Measurements from ENCODE around the gene CAPN10.

The CAPN10 gene

DNA sequence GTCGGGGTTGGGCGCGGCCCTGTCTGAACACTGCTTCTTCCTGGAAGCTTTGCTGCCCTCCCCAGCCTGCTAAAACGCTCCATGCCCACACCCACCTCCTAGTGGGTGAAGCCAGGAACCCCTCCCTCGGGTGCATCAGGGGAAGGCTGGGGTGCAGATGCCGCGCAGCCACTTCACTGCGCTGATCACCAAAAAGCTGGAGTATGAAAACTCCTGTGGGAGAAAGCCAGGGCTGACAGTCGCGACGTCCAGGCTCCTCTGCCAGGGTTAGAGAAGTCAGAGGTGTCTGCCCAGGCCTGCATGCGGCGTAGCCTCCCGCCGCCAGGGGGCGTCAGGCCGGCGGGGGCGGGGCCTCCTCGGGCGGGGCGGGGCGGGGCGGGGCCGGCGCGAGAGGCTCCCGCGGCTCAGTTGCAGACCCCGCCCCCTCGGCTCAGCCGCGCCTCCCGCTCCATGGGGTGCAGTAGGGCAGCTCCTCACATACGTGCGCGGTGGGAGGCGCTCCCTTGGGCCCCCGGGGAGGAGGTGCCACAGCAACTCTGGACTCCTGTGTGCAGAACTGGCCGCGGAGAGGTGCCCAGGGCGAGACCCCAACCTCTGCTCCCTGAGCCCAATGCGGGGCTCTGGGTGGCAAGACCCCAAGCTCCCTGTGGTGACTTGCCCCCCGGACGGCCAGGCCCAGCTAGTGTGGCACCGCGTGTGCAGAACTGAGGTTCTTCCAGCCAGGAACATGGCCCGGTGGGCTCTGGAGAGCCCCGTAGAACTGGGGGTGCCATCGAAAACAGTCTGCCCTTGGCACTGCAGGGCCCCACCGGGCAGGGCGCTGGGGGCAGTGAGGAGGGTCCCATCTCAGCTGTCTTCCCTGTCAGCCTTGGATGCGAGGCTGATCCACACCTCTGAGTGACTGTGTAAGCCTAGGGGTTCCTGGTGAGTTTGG is 20.1 kb upstream of the CAPN10 start:
- in situ Hi-C loops (cut with HindIII; ENCODE audit: low pct_ligation_motif_present, low sequenced_read_pairs), result no loop called here
- TF ChIP-seq, protein P1, sequence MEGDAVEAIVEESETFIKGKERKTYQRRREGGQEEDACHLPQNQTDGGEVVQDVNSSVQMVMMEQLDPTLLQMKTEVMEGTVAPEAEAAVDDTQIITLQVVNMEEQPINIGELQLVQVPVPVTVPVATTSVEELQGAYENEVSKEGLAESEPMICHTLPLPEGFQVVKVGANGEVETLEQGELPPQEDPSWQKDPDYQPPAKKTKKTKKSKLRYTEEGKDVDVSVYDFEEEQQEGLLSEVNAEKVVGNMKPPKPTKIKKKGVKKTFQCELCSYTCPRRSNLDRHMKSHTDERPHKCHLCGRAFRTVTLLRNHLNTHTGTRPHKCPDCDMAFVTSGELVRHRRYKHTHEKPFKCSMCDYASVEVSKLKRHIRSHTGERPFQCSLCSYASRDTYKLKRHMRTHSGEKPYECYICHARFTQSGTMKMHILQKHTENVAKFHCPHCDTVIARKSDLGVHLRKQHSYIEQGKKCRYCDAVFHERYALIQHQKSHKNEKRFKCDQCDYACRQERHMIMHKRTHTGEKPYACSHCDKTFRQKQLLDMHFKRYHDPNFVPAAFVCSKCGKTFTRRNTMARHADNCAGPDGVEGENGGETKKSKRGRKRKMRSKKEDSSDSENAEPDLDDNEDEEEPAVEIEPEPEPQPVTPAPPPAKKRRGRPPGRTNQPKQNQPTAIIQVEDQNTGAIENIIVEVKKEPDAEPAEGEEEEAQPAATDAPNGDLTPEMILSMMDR (IDR thresholded peaks at IDR 0.05; ENCODE audit: low read depth, low read length, missing control alignments), result peak; percentile 73
- Histone ChIP-seq H3K27ac (peak overlapping the region; percentile 75), H3K4me3 (ENCODE audit: low read depth, low read length) (peak overlapping the region; percentile 40), H3K36me3 (replicated peaks) (no peaks in the 10 kb centered on the region), H3K27me3 (replicated peaks) (no peaks in the 10 kb centered on the region)
- DNase-seq, result peak; percentile 69

DNA sequence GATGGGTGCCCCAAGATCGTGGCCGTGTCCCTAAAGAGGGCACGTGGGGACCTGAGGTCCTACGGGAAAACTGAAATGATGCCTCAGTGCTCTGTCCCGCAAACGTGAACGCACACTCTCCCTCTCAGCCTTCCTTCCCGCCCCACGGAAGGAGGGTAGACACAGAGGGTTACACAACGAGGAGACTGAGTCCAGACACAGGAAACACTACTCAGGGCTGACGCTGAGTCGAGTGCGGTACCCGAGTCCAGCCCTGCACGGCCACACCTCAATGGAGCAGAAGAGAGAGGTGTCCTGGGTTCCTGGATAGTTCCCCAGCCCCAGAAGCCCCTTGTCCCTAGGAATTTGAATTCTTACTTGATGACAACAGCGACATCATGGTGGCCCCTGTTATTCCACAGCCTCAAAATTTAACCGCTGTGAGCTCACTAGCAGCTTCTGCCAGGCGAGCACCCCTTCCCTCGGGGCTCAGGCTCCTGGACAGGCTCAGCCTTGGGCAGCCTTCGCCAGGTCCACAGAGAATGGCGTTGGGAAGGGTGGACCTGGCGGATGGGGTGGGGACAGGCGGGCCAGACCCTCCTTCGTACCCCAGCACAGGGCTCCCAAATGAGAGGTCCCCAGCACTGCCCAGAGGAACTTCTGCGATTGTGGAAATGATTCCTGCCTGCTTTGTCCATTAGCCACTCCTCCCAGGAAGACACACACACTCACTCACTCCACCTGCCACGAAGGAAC is 19.2 kb upstream of the CAPN10 start:
- DNase-seq, result no peak
- H3K27ac ChIP-seq, result no peak overlapping the region
- H3K27me3 ChIP-seq (replicated peaks), result no peaks in the 10 kb centered on the region
- H3K36me3 ChIP-seq (replicated peaks), result no peaks in the 10 kb centered on the region
- H3K4me3 ChIP-seq (ENCODE audit: low read depth, low read length), result peak overlapping the region; percentile 63
- in situ Hi-C loops (cut with HindIII; ENCODE audit: low pct_ligation_motif_present, low sequenced_read_pairs), result no loop called here
- TF ChIP-seq, protein P1 (IDR thresholded peaks at IDR 0.05; ENCODE audit: low read depth, low read length, missing control alignments), result no peak

DNA sequence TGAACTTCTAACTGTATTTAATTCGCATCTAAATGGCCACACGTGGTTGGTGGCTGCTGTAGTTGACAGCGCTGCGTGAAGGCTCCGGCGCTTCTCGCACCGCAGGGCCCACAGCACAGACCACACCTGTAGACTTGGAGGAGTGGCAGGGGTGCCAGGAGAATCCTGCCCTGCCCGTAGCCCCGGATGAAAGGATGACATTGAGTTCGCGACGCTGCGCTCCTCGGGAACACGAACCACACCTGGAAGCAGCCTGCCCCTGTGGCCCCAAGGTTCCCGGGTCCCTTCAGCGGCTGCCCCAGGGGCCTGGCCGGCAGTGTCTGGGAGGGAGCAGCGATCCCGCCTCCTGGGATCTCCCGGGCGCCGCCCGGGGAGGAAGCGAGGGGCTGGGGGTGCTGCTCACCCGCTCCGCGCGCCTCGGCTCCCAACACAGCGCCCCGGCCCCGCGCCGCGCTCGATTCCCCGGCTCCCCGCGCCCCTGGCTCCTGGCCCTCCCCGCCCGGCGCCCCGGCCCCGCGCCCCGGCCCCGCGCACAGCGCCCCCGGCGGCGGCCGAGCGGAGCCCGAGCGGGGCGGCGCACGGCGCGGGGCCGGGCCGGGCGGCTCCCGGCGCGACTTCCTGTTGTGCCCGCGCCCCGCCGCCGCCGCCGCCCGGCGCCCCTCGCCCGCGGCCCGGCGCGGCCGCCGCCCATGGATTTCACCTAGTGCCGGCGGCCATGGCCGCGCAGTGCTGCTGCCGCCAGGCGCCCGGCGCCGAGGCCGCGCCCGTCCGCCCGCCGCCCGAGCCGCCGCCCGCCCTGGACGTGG is 18.5 kb upstream of the CAPN10 start, which contains the start of gene RNPEPL1:
Gene RNPEPL1 (plus strand): TSS at position 613 of the 806 bp plus-strand sequence. CDS start 103 bp downstream, at position 716.
- H3K27ac ChIP-seq, result peak within 1 kb of the TSS; percentile 40
- no peak for DNase-seq
- no peaks in the 10 kb centered on the region for H3K27me3 ChIP-seq (replicated peaks)
- H3K4me3 ChIP-seq (ENCODE audit: low read depth, low read length), result peak within 1 kb of the TSS; percentile 63
- H3K36me3 ChIP-seq (replicated peaks), result no peaks in the 10 kb centered on the region
- TF ChIP-seq, protein P1 (IDR thresholded peaks at IDR 0.05; ENCODE audit: low read depth, low read length, missing control alignments), result no peak
- in situ Hi-C loops (cut with HindIII; ENCODE audit: low pct_ligation_motif_present, low sequenced_read_pairs), result no loop called here

DNA sequence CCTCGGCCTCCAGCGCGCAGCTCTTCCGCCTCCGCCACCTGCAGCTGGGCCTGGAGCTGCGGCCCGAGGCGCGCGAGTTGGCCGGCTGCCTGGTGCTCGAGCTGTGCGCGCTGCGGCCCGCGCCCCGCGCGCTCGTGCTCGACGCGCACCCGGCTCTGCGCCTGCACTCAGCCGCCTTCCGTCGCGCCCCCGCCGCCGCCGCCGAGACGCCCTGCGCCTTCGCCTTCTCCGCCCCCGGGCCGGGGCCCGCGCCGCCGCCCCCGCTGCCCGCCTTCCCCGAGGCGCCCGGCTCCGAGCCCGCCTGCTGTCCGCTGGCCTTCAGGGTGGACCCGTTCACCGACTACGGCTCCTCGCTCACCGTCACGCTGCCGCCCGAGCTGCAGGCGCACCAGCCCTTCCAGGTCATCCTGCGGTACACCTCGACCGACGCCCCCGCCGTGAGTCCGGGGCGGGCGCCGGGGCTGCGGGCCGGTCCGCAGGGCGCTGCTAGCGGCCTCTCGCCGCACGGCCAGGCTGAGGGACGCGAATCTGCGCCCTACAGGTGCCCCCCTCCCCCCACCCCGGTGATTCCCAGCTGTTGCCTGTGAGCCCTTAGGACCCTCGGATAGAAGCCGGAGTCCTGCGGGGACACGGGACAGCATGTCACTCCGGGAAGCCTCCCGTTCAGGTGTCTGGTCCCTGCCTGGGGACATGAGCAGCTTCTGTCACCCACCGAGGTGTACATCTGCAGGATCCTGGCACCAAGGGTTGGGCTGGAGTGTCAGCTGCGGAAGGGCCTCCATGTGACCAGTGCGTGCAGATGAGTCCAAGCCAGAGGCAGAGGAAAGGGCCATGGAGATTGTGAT is 17.6 kb upstream of the CAPN10 start:
- H3K27me3 ChIP-seq (replicated peaks), result no peaks in the 10 kb centered on the region
- DNase-seq, result no peak
- H3K27ac ChIP-seq, result no peak overlapping the region
- in situ Hi-C loops (cut with HindIII; ENCODE audit: low pct_ligation_motif_present, low sequenced_read_pairs), result no loop called here
- H3K4me3 ChIP-seq (ENCODE audit: low read depth, low read length), result peak overlapping the region; percentile 47
- TF ChIP-seq, protein P1 (IDR thresholded peaks at IDR 0.05; ENCODE audit: low read depth, low read length, missing control alignments), result no peak
- no peaks in the 10 kb centered on the region for H3K36me3 ChIP-seq (replicated peaks)

DNA sequence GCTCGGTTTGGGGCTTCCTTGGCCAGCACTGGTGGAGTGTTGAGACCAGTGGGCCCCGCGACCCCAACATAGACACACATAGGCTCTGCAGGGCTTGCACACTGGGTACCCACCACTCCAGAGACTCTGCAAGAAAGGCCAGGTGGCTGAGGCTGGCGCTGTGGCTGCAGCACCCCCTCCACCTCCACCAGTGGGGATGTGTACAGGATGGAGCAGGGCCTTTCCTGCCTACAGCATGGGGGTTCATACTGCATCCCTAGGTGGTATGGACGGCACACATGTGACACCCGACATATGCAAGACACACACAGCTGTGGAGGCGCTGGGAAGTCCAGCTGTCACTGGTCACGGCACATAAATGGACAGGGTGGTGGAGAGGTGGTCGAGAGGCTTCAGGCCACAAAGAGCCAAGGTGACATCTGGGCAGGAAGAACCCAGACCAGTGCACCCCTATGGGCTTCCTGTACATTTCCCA is 17.0 kb upstream of the CAPN10 start:
- TF ChIP-seq, protein P1 (IDR thresholded peaks at IDR 0.05; ENCODE audit: low read depth, low read length, missing control alignments), result no peak
- no peak overlapping the region for H3K27ac ChIP-seq
- H3K27me3 ChIP-seq (replicated peaks), result no peaks in the 10 kb centered on the region
- peaks cover 2% of the 10 kb centered on the region for H3K36me3 ChIP-seq (replicated peaks)
- in situ Hi-C loops (cut with HindIII; ENCODE audit: low pct_ligation_motif_present, low sequenced_read_pairs), result no loop called here
- no peak for DNase-seq
- peak overlapping the region; percentile 47 for H3K4me3 ChIP-seq (ENCODE audit: low read depth, low read length)
